Chondrocyte (in vitro differentiated cells): ENCODE data around the gene SLC35F3. TPM values are rescaled to one million over a fixed set of nuclear protein-coding genes. Genes with fewer than 3 reads are reported as not detected.

Experiments used
- DNase-seq: peaks from one replicate; pipeline ENCODE4 v3.0.0; 2021; ENCODE audit warnings: mixed read lengths, low spot score
- H3K27ac Mint-ChIP-seq: one replicate; pipeline ENCODE4 v1.8.0; 2021; ENCODE audit warnings: mild to moderate bottlenecking, moderate library complexity, mixed read lengths; ENCODE audit not compliant: unreplicated experiment
- H3K27me3 Mint-ChIP-seq: 2 replicates; pipeline ENCODE4 v1.8.0; 2021; ENCODE audit warnings: low read depth, mixed read lengths
- H3K36me3 Mint-ChIP-seq: 2 replicates; pipeline ENCODE4 v1.8.0; 2021; ENCODE audit warnings: low read depth, mixed read lengths
- H3K4me1 Mint-ChIP-seq: 2 replicates; pipeline ENCODE4 v1.8.0; 2021; ENCODE audit warnings: low read depth, mild to moderate bottlenecking, mixed read lengths
- H3K4me3 Mint-ChIP-seq: one replicate; pipeline ENCODE4 v1.8.0; 2021; ENCODE audit warnings: mild to moderate bottlenecking, moderate library complexity, mixed read lengths; ENCODE audit not compliant: unreplicated experiment
- H3K9me3 Mint-ChIP-seq: 2 replicates; pipeline ENCODE4 v1.8.0; 2021; ENCODE audit warnings: low read depth, mixed read lengths
- CTCF ChIP-seq: fragments of 200-600 bp; sonication (generic); IDR thresholded peaks from 2 replicates; pipeline ENCODE4 v1.5.0; 2021; ENCODE audit warnings: antibody characterized with exemption, mild to moderate bottlenecking, moderate library complexity
- total RNA-seq: library from RNA; stranded (reverse); gene quantifications from 3 replicates; pipeline ENCODE4 v1.2.1, GENCODE V29; 2021

The SLC35F3 gene
- total RNA-seq, 1 donor from 2014 or later: not detected

GRCh38 chr1:234135501-234135900, 231.0 kb downstream of the SLC35F3 start:
- Mint-ChIP-seq H3K27me3 (peaks cover 15% of the 10 kb centered on the region), H3K36me3 (no peaks in the 10 kb centered on the region), H3K27ac (no peak overlapping the region), H3K9me3 (no peaks in the 10 kb centered on the region), H3K4me1 (no peaks in the 10 kb centered on the region), H3K4me3 (no peak overlapping the region)
- no peak for DNase-seq
- no peak for TF ChIP-seq CTCF

- Mint-ChIP-seq H3K4me3 (no peak overlapping the region), H3K4me1 (no peaks in the 10 kb centered on the region), H3K27ac (no peak overlapping the region), H3K9me3 (no peaks in the 10 kb centered on the region), H3K27me3 (peaks cover 13% of the 10 kb centered on the region), H3K36me3 (no peaks in the 10 kb centered on the region)
- no peak for DNase-seq
- TF ChIP-seq CTCF: no peak
These were observed 231.6 kb downstream of the SLC35F3 start for GRCh38 chr1:234136073-234136472.

- Mint-ChIP-seq H3K4me3 (no peak overlapping the region), H3K36me3 (no peaks in the 10 kb centered on the region), H3K4me1 (no peaks in the 10 kb centered on the region), H3K9me3 (no peaks in the 10 kb centered on the region), H3K27me3 (peaks cover 26% of the 10 kb centered on the region), H3K27ac (no peak overlapping the region)
- no peak for DNase-seq
- no peak for TF ChIP-seq CTCF
These were observed 235.5 kb downstream of the SLC35F3 start for GRCh38 chr1:234139966-234140365.

- DNase-seq: no peak
- H3K27me3 Mint-ChIP-seq: peaks cover 27% of the 10 kb centered on the region
- no peaks in the 10 kb centered on the region for H3K36me3 Mint-ChIP-seq
- no peak for TF ChIP-seq CTCF
- no peaks in the 10 kb centered on the region for H3K9me3 Mint-ChIP-seq
- no peak overlapping the region for H3K4me3 Mint-ChIP-seq
- H3K27ac Mint-ChIP-seq: no peak overlapping the region
- H3K4me1 Mint-ChIP-seq: no peaks in the 10 kb centered on the region
These were observed 235.9 kb downstream of the SLC35F3 start for GRCh38 chr1:234140388-234140787.

- TF ChIP-seq CTCF: no peak
- Mint-ChIP-seq H3K4me3 (no peak overlapping the region), H3K27ac (no peak overlapping the region), H3K27me3 (peaks cover 30% of the 10 kb centered on the region), H3K36me3 (no peaks in the 10 kb centered on the region), H3K9me3 (no peaks in the 10 kb centered on the region), H3K4me1 (no peaks in the 10 kb centered on the region)
- DNase-seq: no peak
These were observed 236.5 kb downstream of the SLC35F3 start for GRCh38 chr1:234141006-234141405.
